ENCODE measurements around the gene HSD17B3.
"Not testable (repeated sequence)": the region's sequence is repeated elsewhere in the genome, so short reads cannot be mapped to it uniquely, and the experiment has no call there.

The HSD17B3 gene

DNA sequence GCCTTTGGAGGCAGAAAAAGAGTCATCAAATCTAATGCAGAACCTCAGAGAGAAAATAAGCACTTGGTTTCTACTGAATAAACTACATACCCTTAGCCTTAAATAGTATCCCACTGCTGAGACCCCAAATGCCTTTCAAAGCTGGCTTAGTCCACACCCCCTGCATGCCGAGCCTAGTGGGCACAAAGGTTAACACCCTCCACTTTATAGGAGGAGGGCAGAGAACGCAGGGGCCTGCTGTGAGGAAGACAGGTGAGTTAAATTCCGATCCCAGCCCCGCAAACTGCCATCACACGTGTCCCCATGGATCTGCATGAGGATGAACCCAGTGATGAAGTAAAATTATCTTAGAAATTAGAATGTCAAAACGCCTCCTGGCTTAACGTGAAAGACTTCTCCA is 19.5 kb upstream of the HSD17B3 start:
- TF ChIP-seq, protein P1, sequence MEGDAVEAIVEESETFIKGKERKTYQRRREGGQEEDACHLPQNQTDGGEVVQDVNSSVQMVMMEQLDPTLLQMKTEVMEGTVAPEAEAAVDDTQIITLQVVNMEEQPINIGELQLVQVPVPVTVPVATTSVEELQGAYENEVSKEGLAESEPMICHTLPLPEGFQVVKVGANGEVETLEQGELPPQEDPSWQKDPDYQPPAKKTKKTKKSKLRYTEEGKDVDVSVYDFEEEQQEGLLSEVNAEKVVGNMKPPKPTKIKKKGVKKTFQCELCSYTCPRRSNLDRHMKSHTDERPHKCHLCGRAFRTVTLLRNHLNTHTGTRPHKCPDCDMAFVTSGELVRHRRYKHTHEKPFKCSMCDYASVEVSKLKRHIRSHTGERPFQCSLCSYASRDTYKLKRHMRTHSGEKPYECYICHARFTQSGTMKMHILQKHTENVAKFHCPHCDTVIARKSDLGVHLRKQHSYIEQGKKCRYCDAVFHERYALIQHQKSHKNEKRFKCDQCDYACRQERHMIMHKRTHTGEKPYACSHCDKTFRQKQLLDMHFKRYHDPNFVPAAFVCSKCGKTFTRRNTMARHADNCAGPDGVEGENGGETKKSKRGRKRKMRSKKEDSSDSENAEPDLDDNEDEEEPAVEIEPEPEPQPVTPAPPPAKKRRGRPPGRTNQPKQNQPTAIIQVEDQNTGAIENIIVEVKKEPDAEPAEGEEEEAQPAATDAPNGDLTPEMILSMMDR (IDR thresholded peaks at IDR 0.05; ENCODE audit: low read depth, low read length) = no peak
- no peak for DNase-seq (ENCODE audit: extremely low read depth, low read depth)

DNA sequence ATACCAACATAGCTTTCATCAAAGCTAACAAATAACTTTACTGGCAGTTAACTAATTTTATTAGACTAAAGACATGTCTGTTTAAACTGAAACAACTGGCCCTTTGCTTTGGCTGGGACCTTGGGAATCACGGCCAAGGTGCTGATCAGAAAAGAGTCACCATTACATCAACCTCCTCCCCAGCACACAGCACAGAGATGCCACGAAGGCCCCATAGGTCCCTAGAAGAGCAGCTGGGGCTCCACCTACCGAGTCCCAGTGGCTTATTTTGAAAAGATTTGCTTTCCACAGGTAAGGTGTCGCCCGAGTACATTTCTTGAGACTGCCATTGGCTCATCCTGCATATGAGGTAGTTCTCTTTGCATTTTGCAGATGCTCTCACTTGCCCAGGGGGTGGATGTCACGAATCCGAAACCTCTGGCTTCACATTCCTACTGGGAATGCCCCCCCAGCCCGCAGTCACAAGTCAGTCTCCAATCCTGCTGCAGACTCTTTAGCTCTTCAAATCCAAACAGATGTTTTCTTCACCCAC is 18.8 kb upstream of the HSD17B3 start:
- no peak for DNase-seq (ENCODE audit: extremely low read depth, low read depth)
- TF ChIP-seq, protein P1 (IDR thresholded peaks at IDR 0.05; ENCODE audit: low read depth, low read length) = no peak

DNA sequence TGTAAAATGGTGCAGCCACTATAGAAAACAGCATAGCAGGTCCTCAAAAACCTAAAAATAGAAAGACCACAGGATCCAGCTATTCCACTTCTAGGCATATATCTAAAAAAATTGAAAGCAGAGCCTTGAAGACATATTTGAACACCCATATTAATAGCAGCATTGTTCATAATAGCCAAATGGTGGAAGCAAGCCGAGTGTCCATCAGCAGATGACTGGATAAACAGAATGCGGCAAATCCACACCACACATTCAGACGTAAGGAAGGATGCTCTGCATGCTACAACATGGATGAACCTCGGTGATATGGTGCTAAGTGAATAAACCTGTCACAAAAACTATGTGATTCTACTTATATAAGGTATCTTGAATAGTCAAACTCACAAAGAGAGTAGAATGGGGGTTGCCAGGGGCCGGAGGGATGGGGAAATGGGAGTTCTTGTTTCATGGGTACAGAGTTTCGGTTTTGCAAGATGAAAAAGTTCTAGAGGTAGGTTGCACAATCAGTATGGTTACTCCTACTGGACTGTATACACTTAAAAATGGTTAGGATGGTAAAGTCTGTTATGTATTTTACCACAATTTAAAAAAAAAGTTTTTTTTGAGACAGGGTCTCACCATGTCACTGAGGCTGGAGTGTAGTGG is 17.1 kb upstream of the HSD17B3 start:
- TF ChIP-seq, protein P1 (IDR thresholded peaks at IDR 0.05; ENCODE audit: low read depth, low read length) = no peak

DNA sequence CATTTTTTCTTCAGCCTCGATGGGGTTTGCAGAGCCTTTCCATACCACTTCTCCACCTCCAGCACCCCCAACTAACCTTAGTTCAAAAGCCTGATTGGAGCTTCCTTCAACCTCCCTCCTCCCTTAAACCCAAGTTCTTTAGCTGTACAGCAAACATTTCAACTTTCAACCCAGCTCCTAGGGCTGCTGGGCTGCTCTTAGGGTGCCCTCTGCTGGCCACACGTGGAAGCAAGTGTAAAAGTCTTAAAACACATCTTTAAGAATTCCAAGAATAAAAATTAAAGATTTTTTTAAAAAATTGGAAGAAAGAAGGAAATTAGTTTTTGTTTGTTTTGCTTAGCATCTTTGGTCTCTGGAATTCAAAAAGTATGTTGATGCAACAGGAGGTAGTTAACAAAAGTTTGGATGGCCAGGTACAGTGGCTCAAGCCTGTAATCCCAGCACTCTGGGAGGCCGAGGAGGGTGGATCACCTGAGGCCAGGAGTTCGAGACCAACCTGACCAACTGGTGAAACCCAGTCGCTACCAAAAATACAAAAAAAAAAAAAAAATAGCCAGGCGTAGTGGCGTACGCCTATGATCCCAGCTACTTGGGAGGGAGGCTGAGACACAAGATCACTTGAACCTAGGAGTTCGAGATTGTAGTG is 15.5 kb upstream of the HSD17B3 start:
- DNase-seq (ENCODE audit: extremely low read depth, low read depth) = peak; percentile 31
- TF ChIP-seq, protein P1 (IDR thresholded peaks at IDR 0.05; ENCODE audit: low read depth, low read length) = peak; percentile 94

More for the DNA sequence above, 17.1 kb upstream of the HSD17B3 start:
- no peak for DNase-seq (ENCODE audit: extremely low read depth, low read depth)

DNA sequence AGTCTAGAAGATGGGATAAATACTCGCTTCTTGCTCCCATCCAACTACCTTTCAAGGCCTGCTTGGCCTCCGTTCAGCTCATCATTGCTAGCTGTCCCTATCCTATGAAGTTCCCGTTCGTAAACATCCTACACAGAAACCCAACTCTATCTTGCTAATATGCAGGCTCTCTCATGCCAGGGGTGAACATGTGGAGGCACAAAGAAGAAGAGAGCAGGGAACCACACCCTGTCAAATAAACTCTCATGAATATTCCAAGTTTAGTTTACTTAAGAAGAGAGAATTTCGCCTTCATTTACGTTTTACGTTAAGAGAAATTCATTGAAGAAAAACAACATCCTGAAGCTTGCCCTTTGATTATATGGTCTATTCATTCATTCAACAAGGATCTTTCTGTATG is 7.9 kb upstream of the HSD17B3 start:
- TF ChIP-seq, protein P1 (IDR thresholded peaks at IDR 0.05; ENCODE audit: low read depth, low read length) = no peak
- no peak for DNase-seq (ENCODE audit: extremely low read depth, low read depth)

DNA sequence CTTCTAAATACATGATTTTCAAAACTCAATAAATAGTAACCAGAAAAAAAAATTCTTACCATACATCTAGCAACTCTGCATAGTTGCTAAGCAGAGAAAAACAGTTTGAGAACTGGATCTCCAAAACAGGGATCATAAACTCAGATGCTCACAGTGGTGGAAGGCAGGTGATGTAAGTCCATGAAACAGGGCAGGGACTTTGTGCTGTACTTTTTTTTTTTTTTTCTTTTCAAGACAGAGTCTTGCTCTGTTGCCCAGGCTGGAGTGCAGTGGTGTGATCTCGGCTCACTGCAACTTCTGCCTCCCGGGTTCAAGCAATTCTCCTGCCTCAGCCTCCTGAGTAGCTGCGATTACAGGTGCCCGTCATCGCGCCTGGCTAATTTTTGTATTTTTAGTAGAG is 5.0 kb upstream of the HSD17B3 start:
- DNase-seq (ENCODE audit: extremely low read depth, low read depth) = not testable (repeated sequence)

DNA sequence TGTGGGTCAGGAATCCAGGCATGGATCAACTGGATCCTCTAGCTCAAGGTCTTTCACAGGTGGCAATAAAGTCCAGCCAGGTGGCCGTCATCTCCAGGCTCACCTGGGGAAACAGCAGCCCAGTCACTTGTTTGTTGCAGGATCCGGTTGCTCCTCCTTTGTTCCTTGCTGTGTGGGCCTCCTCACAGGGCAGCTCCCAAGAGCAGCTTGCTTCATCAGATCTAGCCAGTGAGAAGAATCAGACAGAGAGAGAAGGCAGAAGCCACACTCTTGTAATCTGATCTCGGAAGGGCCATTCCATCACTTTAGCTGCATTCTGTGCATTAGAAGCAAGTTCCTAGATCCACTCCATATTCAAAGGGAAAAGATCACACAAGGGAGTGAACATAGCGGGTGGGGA is 3.2 kb upstream of the HSD17B3 start:
- TF ChIP-seq, protein P1 (IDR thresholded peaks at IDR 0.05; ENCODE audit: low read depth, low read length) = no peak
- DNase-seq (ENCODE audit: extremely low read depth, low read depth) = no peak
